Right atrium auricular region (tissue), 2 donors: ENCODE results near the gene CPED1. TPM values are rescaled to one million over a fixed set of nuclear protein-coding genes. Genes with fewer than 3 reads are reported as not detected.
A peak's percentile ranks its signal among the peaks of the same experiment; 100 is the strongest.

Experiments
- DNase-seq: peaks from one replicate; pipeline ENCODE4 v3.0.0-alpha.2; 2019; ENCODE audit warnings: low spot score
- H3K27ac ChIP-seq, 2 donors: fragments of 200-600 bp; sonication (generic); 1 replicate in 1 of 2; 2 replicates in 1 of 2; pipeline ENCODE4 v1.5.1; 2016 to 2019
- H3K27me3 ChIP-seq, 2 donors: fragments of 200-600 bp; sonication (generic); one replicate each; pipeline versions ENCODE4 v1.5.1 to v1.6.0; 2017 to 2019
- H3K36me3 ChIP-seq: fragments of 200-600 bp; sonication (generic); one replicate; pipeline ENCODE4 v1.5.1; 2016
- H3K4me1 ChIP-seq, 2 donors: fragments of 200-600 bp; sonication (generic); one replicate each; pipeline versions ENCODE4 v1.5.1 to v1.6.0; 2017 to 2019
- H3K4me3 ChIP-seq, 2 donors: fragments of 200-600 bp; sonication (generic); 1 replicate in 1 of 2; 2 replicates in 1 of 2; pipeline ENCODE4 v1.5.1; 2017 to 2019; ENCODE audit warnings: mild to moderate bottlenecking in 1 of 2, moderate library complexity in 1 of 2
- H3K9me3 ChIP-seq, 2 donors: fragments of 200-600 bp; sonication (generic); one replicate each; pipeline ENCODE4 v1.5.1; 2019
- total RNA-seq, 2 donors: library from RNA; depleted of rRNA; stranded (reverse); fragments of >200 nt; gene quantifications; one replicate each; pipeline ENCODE4 v1.1.0, GENCODE V29; 2016
- TF ChIP-seq, protein P1 (sequence below), 2 donors: fragments of 200-600 bp; sonication (generic); IDR thresholded peaks; one replicate each; pipeline ENCODE4 v1.5.1; 2019; ENCODE audit warnings: antibody characterized with exemption in 2 of 2

The CPED1 gene
- total RNA-seq, 2 donors from 2014 or later: 13.8 to 19.0 TPM

DNA sequence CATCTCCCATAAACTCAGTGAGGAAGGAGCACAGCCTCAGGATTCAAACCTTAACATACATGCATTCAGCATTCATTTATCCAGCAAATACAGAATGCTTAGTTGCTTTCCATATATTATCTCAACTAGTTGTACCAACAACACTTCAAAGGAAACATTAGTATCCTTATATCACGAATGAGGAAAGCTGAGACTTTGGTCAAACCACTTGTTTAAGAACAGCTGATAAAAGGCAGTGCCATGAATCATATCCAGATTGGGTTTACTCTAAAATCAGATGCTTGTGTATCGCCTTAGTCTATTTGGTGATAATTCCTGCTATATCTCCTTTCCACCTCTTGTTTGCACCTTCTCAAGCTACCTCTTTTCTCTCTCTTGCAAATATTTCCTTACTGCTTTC lies 1.9 kb upstream of the CPED1 start:
- Histone ChIP-seq H3K27me3 (no peaks in the 10 kb centered on the region), H3K27ac (no peak overlapping the region), H3K9me3 (no peaks in the 10 kb centered on the region), H3K36me3 (no peaks in the 10 kb centered on the region), H3K4me3 (no peak overlapping the region), H3K4me1 (peaks cover 0 to 14% of the 10 kb centered on the region in 2 donors)
- TF ChIP-seq, protein P1, sequence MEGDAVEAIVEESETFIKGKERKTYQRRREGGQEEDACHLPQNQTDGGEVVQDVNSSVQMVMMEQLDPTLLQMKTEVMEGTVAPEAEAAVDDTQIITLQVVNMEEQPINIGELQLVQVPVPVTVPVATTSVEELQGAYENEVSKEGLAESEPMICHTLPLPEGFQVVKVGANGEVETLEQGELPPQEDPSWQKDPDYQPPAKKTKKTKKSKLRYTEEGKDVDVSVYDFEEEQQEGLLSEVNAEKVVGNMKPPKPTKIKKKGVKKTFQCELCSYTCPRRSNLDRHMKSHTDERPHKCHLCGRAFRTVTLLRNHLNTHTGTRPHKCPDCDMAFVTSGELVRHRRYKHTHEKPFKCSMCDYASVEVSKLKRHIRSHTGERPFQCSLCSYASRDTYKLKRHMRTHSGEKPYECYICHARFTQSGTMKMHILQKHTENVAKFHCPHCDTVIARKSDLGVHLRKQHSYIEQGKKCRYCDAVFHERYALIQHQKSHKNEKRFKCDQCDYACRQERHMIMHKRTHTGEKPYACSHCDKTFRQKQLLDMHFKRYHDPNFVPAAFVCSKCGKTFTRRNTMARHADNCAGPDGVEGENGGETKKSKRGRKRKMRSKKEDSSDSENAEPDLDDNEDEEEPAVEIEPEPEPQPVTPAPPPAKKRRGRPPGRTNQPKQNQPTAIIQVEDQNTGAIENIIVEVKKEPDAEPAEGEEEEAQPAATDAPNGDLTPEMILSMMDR (IDR thresholded peaks at IDR 0.05): no peak
- DNase-seq: no peak

DNA sequence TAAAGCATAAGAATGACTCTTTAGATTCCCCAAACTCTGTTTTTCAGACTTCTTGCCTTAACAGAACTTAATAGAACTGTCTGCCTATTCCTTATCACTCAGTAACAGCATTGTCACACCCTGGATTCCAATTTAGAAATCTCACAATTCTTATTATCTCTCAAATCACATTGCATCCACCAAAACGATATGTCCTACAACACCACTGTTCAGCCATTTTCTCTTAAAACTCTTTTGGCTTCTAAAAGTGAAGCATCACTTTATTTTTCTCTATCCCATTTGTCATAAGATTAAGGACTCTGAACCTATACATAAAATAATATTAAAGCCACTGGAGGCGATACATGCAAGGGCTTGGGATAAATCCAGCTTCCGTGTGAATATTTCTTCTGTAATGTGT lies 1.2 kb upstream of the CPED1 start:
- H3K36me3 ChIP-seq: no peaks in the 10 kb centered on the region
- H3K27me3 ChIP-seq: no peaks in the 10 kb centered on the region
- TF ChIP-seq, protein P1 (IDR thresholded peaks at IDR 0.05): no peak
- H3K4me3 ChIP-seq: peak overlapping the region in 1 of 2 donors; percentile 56
- no peaks in the 10 kb centered on the region for H3K9me3 ChIP-seq
- peaks cover 0 to 20% of the 10 kb centered on the region in 2 donors for H3K4me1 ChIP-seq
- DNase-seq: no peak
- H3K27ac ChIP-seq: peak overlapping the region; percentile 92 to 94

DNA sequence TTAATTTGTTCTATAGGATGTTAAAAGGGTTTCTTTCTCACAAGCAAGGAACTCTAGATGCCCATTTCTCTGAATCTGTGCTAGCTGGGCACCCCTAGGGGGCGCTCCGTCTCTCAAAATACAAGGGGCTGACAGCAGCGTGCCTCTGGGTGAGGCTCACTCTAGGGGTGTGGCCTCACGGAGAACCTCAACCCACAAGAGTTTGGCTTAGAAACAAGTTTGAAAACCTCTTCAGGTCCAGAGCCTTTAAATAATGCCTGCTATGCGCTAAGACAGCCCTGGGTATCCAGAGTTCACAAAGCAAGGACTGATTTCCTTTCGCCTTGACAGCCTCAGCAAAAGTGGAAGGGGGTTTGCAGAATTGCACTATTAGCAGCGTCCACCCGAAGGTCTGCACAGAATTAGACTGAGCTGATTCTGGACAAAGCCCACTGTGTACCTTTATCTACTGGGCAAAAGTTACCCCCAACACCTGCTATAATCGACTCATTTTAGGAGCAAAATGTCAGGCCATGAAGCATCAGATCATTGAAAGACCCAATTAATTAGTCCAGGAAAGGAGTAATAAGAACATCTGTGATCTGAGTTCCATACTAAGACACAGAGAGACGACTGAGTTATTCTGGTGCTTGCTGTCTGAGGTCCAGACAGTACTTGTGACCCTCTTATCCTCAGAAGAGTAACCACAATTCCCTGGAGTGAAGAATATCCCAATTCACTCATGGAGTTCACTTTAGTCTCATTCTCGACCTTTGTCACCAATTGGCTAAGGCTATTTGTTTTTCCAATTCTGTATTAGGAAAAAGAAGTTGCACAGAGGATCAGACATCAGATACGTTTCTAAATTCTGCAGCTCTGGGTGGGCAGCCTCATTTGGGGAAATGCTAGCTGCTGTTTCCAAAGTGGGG lies 574 bp upstream of the CPED1 start:
- H3K9me3 ChIP-seq: no peaks in the 10 kb centered on the region
- H3K4me1 ChIP-seq: peaks cover 0 to 25% of the 10 kb centered on the region in 2 donors
- H3K27ac ChIP-seq: peak overlapping the region; percentile 92 to 94
- peak; percentile 93 for DNase-seq
- H3K27me3 ChIP-seq: no peaks in the 10 kb centered on the region
- H3K4me3 ChIP-seq: peak overlapping the region; percentile 53 to 56
- H3K36me3 ChIP-seq: no peaks in the 10 kb centered on the region
- TF ChIP-seq, protein P1 (IDR thresholded peaks at IDR 0.05): peak; percentile 89 to 94

DNA sequence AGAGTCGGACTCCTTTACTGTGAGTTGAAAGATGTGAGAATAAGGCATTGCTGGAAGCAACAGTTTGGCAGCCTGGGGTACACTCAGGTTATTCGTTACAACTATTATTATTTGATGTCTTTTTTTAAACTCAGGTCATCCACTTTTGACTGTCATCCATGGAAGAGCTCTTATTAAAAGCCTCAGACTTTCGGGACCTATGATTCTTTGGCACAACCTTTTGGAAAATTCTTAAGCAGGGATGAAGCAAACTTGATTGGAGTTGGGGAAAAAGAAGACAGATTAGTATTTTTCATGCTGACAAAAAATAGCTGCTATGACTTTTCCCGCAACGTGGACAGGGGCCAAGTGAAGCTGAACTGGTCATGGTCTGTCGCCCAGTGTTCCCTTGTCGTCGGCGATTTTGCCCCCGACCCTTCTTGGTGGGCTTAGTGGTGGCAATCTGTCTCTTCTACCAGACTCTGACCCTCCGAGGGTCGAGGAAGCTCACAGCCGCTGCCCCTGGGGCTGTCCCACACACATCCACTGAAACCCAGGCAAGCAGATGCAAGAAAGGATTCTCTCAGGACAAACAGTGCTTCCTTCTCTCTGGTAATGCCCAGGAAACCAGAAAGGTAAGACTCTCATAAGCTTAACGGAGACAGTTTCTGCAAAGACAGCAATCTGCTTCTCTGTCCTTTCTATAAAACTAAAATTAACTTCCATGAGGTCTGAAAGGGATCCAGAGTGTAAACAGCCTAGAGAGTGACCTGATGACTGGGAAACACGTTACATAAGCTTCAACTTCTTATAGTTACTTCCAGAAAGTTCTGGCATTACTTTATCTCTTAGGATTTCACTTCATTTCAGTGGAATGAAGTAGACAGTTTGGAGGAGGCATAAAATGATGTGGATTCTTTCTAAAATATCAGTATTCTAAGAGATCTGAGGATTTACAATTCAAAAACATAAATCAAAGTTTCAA lies 1.0 kb downstream of the CPED1 start:
- Histone ChIP-seq H3K36me3 (no peaks in the 10 kb centered on the region), H3K9me3 (no peaks in the 10 kb centered on the region), H3K4me3 (peak overlapping the region; percentile 53 to 56), H3K4me1 (peaks cover 0 to 36% of the 10 kb centered on the region in 2 donors), H3K27me3 (no peaks in the 10 kb centered on the region), H3K27ac (peak overlapping the region; percentile 92 to 94)
- TF ChIP-seq, protein P1 (IDR thresholded peaks at IDR 0.05): no peak
- DNase-seq: no peak

DNA sequence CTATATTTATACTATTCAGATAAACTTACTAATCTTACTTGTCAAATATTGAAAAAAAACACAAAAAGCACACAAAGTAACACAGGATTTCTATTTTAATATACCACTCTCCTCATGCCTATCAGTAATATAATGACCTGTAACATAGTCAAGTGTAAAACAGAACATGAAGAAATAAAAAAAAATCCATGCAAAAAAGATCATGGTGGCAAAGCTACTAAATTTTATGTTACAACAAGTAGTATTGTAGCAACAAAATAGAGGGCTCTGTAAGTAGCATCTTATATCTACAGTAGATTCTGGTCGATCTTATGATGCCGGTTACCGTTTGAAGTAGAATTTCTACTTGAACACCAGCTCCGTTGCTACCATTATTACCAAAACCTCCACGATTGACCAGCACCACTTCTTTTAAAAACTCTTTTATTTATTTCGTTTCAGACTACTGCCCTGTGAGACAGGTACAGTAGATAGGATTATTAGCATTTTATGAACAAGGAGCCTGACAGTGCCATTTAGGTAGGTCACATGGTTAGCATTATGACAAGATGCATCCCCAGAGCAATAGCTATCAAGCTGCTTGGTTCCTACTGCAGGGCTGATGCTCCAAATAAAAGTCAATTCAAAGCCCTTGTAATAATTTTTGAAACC lies 2.1 kb downstream of the CPED1 start:
- TF ChIP-seq, protein P1 (IDR thresholded peaks at IDR 0.05): no peak
- DNase-seq: no peak
- no peaks in the 10 kb centered on the region for H3K36me3 ChIP-seq
- H3K4me1 ChIP-seq: peaks cover 0 to 41% of the 10 kb centered on the region in 2 donors
- no peaks in the 10 kb centered on the region for H3K9me3 ChIP-seq
- peak overlapping the region; percentile 92 to 94 for H3K27ac ChIP-seq
- no peaks in the 10 kb centered on the region for H3K27me3 ChIP-seq
- peak overlapping the region; percentile 53 to 56 for H3K4me3 ChIP-seq
